ENCODE data around the gene ATP10A. TPM values are rescaled to one million over a fixed set of nuclear protein-coding genes. Genes with fewer than 3 reads are reported as not detected.

Gene ATP10A
- total RNA-seq, 1 experiment from 2014 or later, result 2.1 TPM

- TF ChIP-seq ZNF263 (CRISPR knock-in tag; IDR thresholded peaks at IDR 0.05; ENCODE audit: low read depth), result no peak
- no peak for TF ChIP-seq ZNF425 (CRISPR knock-in tag; conservative IDR thresholded peaks at IDR 0.05)
- TF ChIP-seq ATF3 (CRISPR knock-in tag; conservative IDR thresholded peaks at IDR 0.05), result no peak
- TF ChIP-seq STAT6 (CRISPR knock-in tag; conservative IDR thresholded peaks at IDR 0.05; ENCODE audit: low read depth), result no peak
- TF ChIP-seq NFATC4 (CRISPR knock-in tag; IDR thresholded peaks at IDR 0.05), result no peak
These were observed 23.5 kb upstream of the ATP10A start (continued) for GRCh38 chr15:25886498-25887140.

- peaks cover 14% of the 10 kb centered on the region for H3K36me3 Mint-ChIP-seq
- H3K27ac Mint-ChIP-seq, result no peak overlapping the region
- TF ChIP-seq USF2 (CRISPR knock-in tag; IDR thresholded peaks at IDR 0.05), result no peak
- no peak for TF ChIP-seq MAX (CRISPR knock-in tag; IDR thresholded peaks at IDR 0.05)
- no peak for TF ChIP-seq FOXJ3 (CRISPR knock-in tag; IDR thresholded peaks at IDR 0.05; ENCODE audit: borderline replicate concordance)
- no peak for TF ChIP-seq ZNF121 (CRISPR knock-in tag; IDR thresholded peaks at IDR 0.05)
- no peak for TF ChIP-seq ELF4 (CRISPR knock-in tag; IDR thresholded peaks at IDR 0.05; ENCODE audit: low read depth)
- TF ChIP-seq GRHL2 (CRISPR knock-in tag; IDR thresholded peaks at IDR 0.05; ENCODE audit: insufficient replicate concordance, severe bottlenecking), result no peak
- no peak for TF ChIP-seq FOXK1 (CRISPR knock-in tag; IDR thresholded peaks at IDR 0.05)
- TF ChIP-seq IRF2 (CRISPR knock-in tag; IDR thresholded peaks at IDR 0.05; ENCODE audit: borderline replicate concordance, low read depth), result no peak
- TF ChIP-seq ZNF263 (CRISPR knock-in tag; IDR thresholded peaks at IDR 0.05; ENCODE audit: low read depth), result no peak
- no peak for TF ChIP-seq CBFB (CRISPR knock-in tag; IDR thresholded peaks at IDR 0.05; ENCODE audit: low read depth)
- no peaks in the 10 kb centered on the region for H3K27me3 Mint-ChIP-seq (ENCODE audit: low read depth)
- H3K4me3 Mint-ChIP-seq, result no peak overlapping the region
- CTCF ChIA-PET, result interaction anchor here (1.3 to 1.8 kb wide), 2 partner anchors 101 to 174 kb away, joined by 3 to 9 read pairs; no protein-coding TSS in a partner anchor
- DNase-seq (ENCODE audit: low spot score) (no peak), ATAC-seq (no peak)
- H3K9me3 Mint-ChIP-seq, result peaks cover 16% of the 10 kb centered on the region
- peaks cover 6% of the 10 kb centered on the region; the same call in 1 of the 2 replicates for H3K4me1 Mint-ChIP-seq
- POLR2A ChIA-PET, result no interaction called here
These were observed 21.2 kb upstream of the ATP10A start for GRCh38 chr15:25884370-25884769.

GRCh38 chr15:25883463-25884259 lies 20.5 kb upstream of the ATP10A start:
- H3K27ac Mint-ChIP-seq, result no peak overlapping the region
- peaks cover 6% of the 10 kb centered on the region; the same call in 1 of the 2 replicates for H3K4me1 Mint-ChIP-seq
- CTCF ChIA-PET, result no interaction called here
- peaks cover 14% of the 10 kb centered on the region for H3K36me3 Mint-ChIP-seq
- POLR2A ChIA-PET, result no interaction called here
- DNase-seq (ENCODE audit: low spot score) (no peak), ATAC-seq (no peak)
- peaks cover 16% of the 10 kb centered on the region for H3K9me3 Mint-ChIP-seq
- H3K27me3 Mint-ChIP-seq (ENCODE audit: low read depth), result no peaks in the 10 kb centered on the region
- no peak overlapping the region for H3K4me3 Mint-ChIP-seq
- TF ChIP-seq NR2C2 (CRISPR knock-in tag; IDR thresholded peaks at IDR 0.05) (no peak), TEAD4 (CRISPR knock-in tag; IDR thresholded peaks at IDR 0.05) (no peak), SOX15 (CRISPR knock-in tag; IDR thresholded peaks at IDR 0.05) (no peak), ZNF425 (CRISPR knock-in tag; conservative IDR thresholded peaks at IDR 0.05) (no peak), MYBL2 (CRISPR knock-in tag; IDR thresholded peaks at IDR 0.05) (no peak), FOXP4 (CRISPR knock-in tag; IDR thresholded peaks at IDR 0.05) (no peak)

Measured in WTC11 (cell line).